ENCODE data around the gene ABCA3.

Gene ABCA3

GRCh38 chr16:2296661-2297505, 43.6 kb downstream of the ABCA3 start:
- peak; percentile 71 for TF ChIP-seq CTCF (IDR thresholded peaks at IDR 0.05; ENCODE audit: low read depth, low read length)
- peak; percentile 66 for DNase-seq
- no peaks in the 10 kb centered on the region for H3K27me3 ChIP-seq
- peaks cover 64% of the 10 kb centered on the region for H3K36me3 ChIP-seq
- no peaks in the 10 kb centered on the region for H3K4me1 ChIP-seq
- no peaks in the 10 kb centered on the region for H3K9me3 ChIP-seq
- no peak overlapping the region for H3K4me3 ChIP-seq (ENCODE audit: low read depth, low read length)

DNA sequence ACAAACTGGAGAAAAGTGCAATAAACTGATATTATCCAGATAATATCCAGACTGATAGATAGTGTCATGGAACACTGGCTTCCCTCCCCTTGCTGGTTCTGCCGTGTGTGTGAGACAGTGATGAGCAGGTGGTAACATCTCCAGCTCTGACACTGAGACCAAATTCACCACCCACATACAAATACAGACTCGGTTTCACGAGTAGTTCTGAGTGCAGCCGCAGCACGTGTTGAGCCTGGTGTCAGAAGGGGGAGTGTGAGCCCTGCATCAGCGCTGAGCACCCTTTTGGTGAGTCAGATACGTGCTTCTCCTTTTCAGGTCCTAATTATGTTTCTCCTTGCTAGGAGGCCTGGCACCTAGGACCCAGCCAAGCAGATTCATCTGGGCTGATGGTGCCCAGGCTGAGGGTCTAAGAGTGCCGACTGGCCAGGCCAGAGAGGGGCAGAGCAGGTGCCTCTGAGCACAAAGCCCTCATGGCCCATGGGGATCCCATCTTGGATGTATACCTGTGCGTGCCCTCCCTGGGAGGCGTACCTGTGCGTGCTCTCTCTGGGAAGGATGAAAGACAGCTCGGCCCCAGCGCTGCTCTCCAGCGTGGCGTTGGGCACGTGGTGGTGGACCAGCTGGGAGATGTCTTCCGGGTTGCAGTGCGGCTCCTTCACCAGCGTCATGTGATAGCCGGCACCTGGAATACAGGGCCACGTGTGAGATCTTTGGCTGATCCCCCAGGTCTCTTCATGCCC, 45.3 kb downstream of the ABCA3 start:
- Histone ChIP-seq H3K4me3 (ENCODE audit: low read depth, low read length) (no peak overlapping the region), H3K36me3 (peaks cover 69% of the 10 kb centered on the region), H3K9me3 (no peaks in the 10 kb centered on the region), H3K4me1 (no peaks in the 10 kb centered on the region), H3K27me3 (no peaks in the 10 kb centered on the region)
- no peak for DNase-seq
- no peak for TF ChIP-seq CTCF (IDR thresholded peaks at IDR 0.05; ENCODE audit: low read depth, low read length)

- Histone ChIP-seq H3K9me3 (no peaks in the 10 kb centered on the region), H3K27me3 (no peaks in the 10 kb centered on the region), H3K4me1 (no peaks in the 10 kb centered on the region), H3K4me3 (ENCODE audit: low read depth, low read length) (no peak overlapping the region), H3K36me3 (peaks cover 74% of the 10 kb centered on the region)
- TF ChIP-seq CTCF (IDR thresholded peaks at IDR 0.05; ENCODE audit: low read depth, low read length), result no peak
- no peak for DNase-seq
Observed at GRCh38 chr16:2292221-2292620, 48.3 kb downstream of the ABCA3 start.

GRCh38 chr16:2289282-2289681, 51.2 kb downstream of the ABCA3 start:
- Histone ChIP-seq H3K4me3 (ENCODE audit: low read depth, low read length) (no peak overlapping the region), H3K27me3 (no peaks in the 10 kb centered on the region), H3K9me3 (no peaks in the 10 kb centered on the region), H3K4me1 (no peaks in the 10 kb centered on the region), H3K36me3 (peaks cover 66% of the 10 kb centered on the region)
- no peak for DNase-seq
- no peak for TF ChIP-seq CTCF (IDR thresholded peaks at IDR 0.05; ENCODE audit: low read depth, low read length)

- no peak for TF ChIP-seq CTCF (IDR thresholded peaks at IDR 0.05; ENCODE audit: low read depth, low read length)
- Histone ChIP-seq H3K27me3 (no peaks in the 10 kb centered on the region), H3K36me3 (peaks cover 71% of the 10 kb centered on the region), H3K4me1 (no peaks in the 10 kb centered on the region), H3K4me3 (ENCODE audit: low read depth, low read length) (no peak overlapping the region), H3K9me3 (no peaks in the 10 kb centered on the region)
- DNase-seq, result no peak
Observed at GRCh38 chr16:2288726-2289125, 51.8 kb downstream of the ABCA3 start.

All from BE2C (cell line).